Left ventricle myocardium inferior (tissue), 1 donor: ENCODE measurements around the gene CLEC16A. TPM values are rescaled to one million over a fixed set of nuclear protein-coding genes. Genes with fewer than 3 reads are reported as not detected.
A peak's percentile ranks its signal among the peaks of the same experiment; 100 is the strongest.

Source experiments
- DNase-seq: peaks from one replicate; pipeline ENCODE4 v3.0.0-alpha.2; 2020
- H3K27ac ChIP-seq: fragments of 200-600 bp; replicated peaks from 2 replicates; pipeline ENCODE4 v1.8.0; 2021
- H3K27me3 ChIP-seq: fragments of 200-600 bp; 2 replicates; pipeline ENCODE4 v1.8.0; 2021; ENCODE audit warnings: low read depth
- H3K36me3 ChIP-seq: fragments of 200-600 bp; 2 replicates; pipeline ENCODE4 v1.8.0; 2021
- H3K4me1 ChIP-seq: fragments of 200-600 bp; 2 replicates; pipeline ENCODE4 v1.8.0; 2021
- H3K4me3 ChIP-seq: fragments of 200-600 bp; 2 replicates; pipeline ENCODE4 v1.8.0; 2021; ENCODE audit warnings: mild to moderate bottlenecking, moderate library complexity
- H3K9me3 ChIP-seq: fragments of 200-600 bp; replicated peaks from 2 replicates; pipeline ENCODE4 v1.8.0; 2021
- CTCF ChIP-seq: fragments of 200-600 bp; IDR thresholded peaks from 2 replicates; pipeline ENCODE4 v1.8.0; 2021; ENCODE audit warnings: antibody characterized with exemption, mild to moderate bottlenecking, borderline replicate concordance
- intact Hi-C: fragments of 100-400 bp; cut with micrococcal nuclease; formaldehyde crosslinking; loops from one replicate; pipeline ENCODE4 v1.11.0; 2022
- total RNA-seq: library from RNA; stranded (reverse); fragmentation: NEBNext Ultra II Directional; extraction: Animal tissue kit (Norgen Biotek cat#: 25700); gene quantifications from one replicate; pipeline ENCODE4 v1.2.1, GENCODE V29; 2021
- donor health status: DM: no; HTN: yes; CAD: no; lungs with severe emphysema.

Gene CLEC16A
- total RNA-seq, 1 donor from 2014 or later, result 24.6 TPM

- Histone ChIP-seq H3K27ac (no peak overlapping the region), H3K4me1 (peaks cover 30% of the 10 kb centered on the region)
These were observed 94.4 kb downstream of the CLEC16A start for GRCh38 chr16:11038777-11039176.

GRCh38 chr16:11039726-11040125 lies 95.4 kb downstream of the CLEC16A start:
- Histone ChIP-seq H3K27me3 (no peaks in the 10 kb centered on the region), H3K36me3 (peaks cover 68% of the 10 kb centered on the region), H3K4me1 (peaks cover 21% of the 10 kb centered on the region), H3K9me3 (no peaks in the 10 kb centered on the region), H3K4me3 (no peak overlapping the region), H3K27ac (no peak overlapping the region)
- DNase-seq, result no peak
- TF ChIP-seq CTCF, result no peak
- intact Hi-C loops, result no loop called here

More at GRCh38 chr16:11038777-11039176, 94.4 kb downstream of the CLEC16A start:
- intact Hi-C loops, result no loop called here
- H3K27me3 ChIP-seq, result no peaks in the 10 kb centered on the region
- TF ChIP-seq CTCF, result no peak
- no peak for DNase-seq
- peaks cover 59% of the 10 kb centered on the region for H3K36me3 ChIP-seq
- no peaks in the 10 kb centered on the region for H3K9me3 ChIP-seq
- H3K4me3 ChIP-seq, result no peak overlapping the region

- no peak for DNase-seq
- Histone ChIP-seq H3K27ac (no peak overlapping the region), H3K27me3 (no peaks in the 10 kb centered on the region), H3K4me3 (no peak overlapping the region), H3K36me3 (peaks cover 81% of the 10 kb centered on the region), H3K4me1 (peaks cover 10% of the 10 kb centered on the region), H3K9me3 (no peaks in the 10 kb centered on the region)
- intact Hi-C loops, result no loop called here
- TF ChIP-seq CTCF, result no peak
These were observed 97.8 kb downstream of the CLEC16A start for GRCh38 chr16:11042191-11042590.

- H3K9me3 ChIP-seq, result no peaks in the 10 kb centered on the region
- no peak for TF ChIP-seq CTCF
- H3K4me1 ChIP-seq, result peaks cover 12% of the 10 kb centered on the region
- H3K36me3 ChIP-seq, result peaks cover 87% of the 10 kb centered on the region
- H3K27ac ChIP-seq, result peak overlapping the region; percentile 63
- intact Hi-C loops, result no loop called here
- H3K27me3 ChIP-seq, result no peaks in the 10 kb centered on the region
- H3K4me3 ChIP-seq, result no peak overlapping the region
- DNase-seq, result no peak
These were observed 101.1 kb downstream of the CLEC16A start for GRCh38 chr16:11045441-11045840.

GRCh38 chr16:11045846-11046245 lies 101.5 kb downstream of the CLEC16A start:
- DNase-seq, result no peak
- intact Hi-C loops, result no loop called here
- H3K9me3 ChIP-seq, result no peaks in the 10 kb centered on the region
- H3K27me3 ChIP-seq, result no peaks in the 10 kb centered on the region
- H3K4me3 ChIP-seq, result no peak overlapping the region
- peaks cover 12% of the 10 kb centered on the region for H3K4me1 ChIP-seq
- TF ChIP-seq CTCF, result no peak
- peak overlapping the region; percentile 63 for H3K27ac ChIP-seq
- H3K36me3 ChIP-seq, result peaks cover 87% of the 10 kb centered on the region
